GM12878 (cell line): ENCODE measurements around the gene SLC6A3. TPM values are rescaled to one million over a fixed set of nuclear protein-coding genes. Genes with fewer than 3 reads are reported as not detected.

Source experiments
- ATAC-seq: fragments of 200-7000 bp; cut with Tn5 transposase; 3 replicates; pipeline ENCODE4 v1.9.1; 2020; ENCODE audit warnings: mild to moderate bottlenecking, moderate library complexity
- BruUV-seq: library from RNA; stranded (reverse); fragments of 400-500 nt; replicated peaks from 2 replicates; lab custom pipeline; 2021; lab: Mats Ljungman, UMichigan
- CTCF ChIA-PET: fragments of 300-600 bp; sonication (Branson Sonifier 250); formaldehyde crosslinking; extraction: SDS; loops from one replicate; lab custom pipeline; 2021; ENCODE audit warnings: inconsistent platforms; lab: Yijun Ruan, JAX
- POLR2A ChIA-PET: fragments of 350-600 bp; formaldehyde crosslinking; extraction: SDS; loops from one replicate; lab custom pipeline; 2021; ENCODE audit warnings: inconsistent platforms; lab: Charles Lee
- RAD21 ChIA-PET: fragments of 300-600 bp; sonication (Branson Sonifier 250); formaldehyde crosslinking; loops from one replicate; lab custom pipeline; 2023; ENCODE audit warnings: antibody characterized with exemption; ENCODE audit not compliant: unreplicated experiment; lab: Charles Lee
- SMC1A ChIA-PET: fragments of 300-600 bp; sonication (Branson Sonifier 250); formaldehyde crosslinking; loops from one replicate; lab custom pipeline; 2023; ENCODE audit not compliant: unreplicated experiment, uncharacterized antibody; lab: Charles Lee
- DNase-seq: peaks from one replicate; pipeline ENCODE4 v3.0.0-alpha.2; 2011; ENCODE audit warnings: low read depth, low spot score
- FAIRE-seq: peaks from 3 replicates; lab custom pipeline; 2011; peaks lifted over from hg19 to GRCh38; lab: Jason Lieb, UNC
- H2AFZ ChIP-seq: 2 replicates; pipeline ENCODE4 v1.6.0; 2011; ENCODE audit warnings: low read depth, low read length, control low read depth; ENCODE audit not compliant: control insufficient read depth
- H3K27ac ChIP-seq: 2 replicates; pipeline ENCODE4 v1.5.1; 2011; ENCODE audit warnings: control low read depth; ENCODE audit not compliant: control insufficient read depth, insufficient read depth
- H3K27me3 ChIP-seq, 2 experiments: replicated peaks in 1 of 2; 2 replicates each; pipeline versions ENCODE4 v1.6.0 to v1.6.1; 2011; ENCODE audit warnings: low read length in 1 of 2; ENCODE audit not compliant: control insufficient read depth in 2 of 2, insufficient read depth in 2 of 2
- H3K36me3 ChIP-seq, 2 experiments: 2 replicates each; pipeline ENCODE4 v1.5.1; 2011; ENCODE audit warnings: low read length in 1 of 2; ENCODE audit not compliant: control insufficient read depth in 2 of 2, insufficient read depth in 2 of 2
- H3K4me1 ChIP-seq: 2 replicates; pipeline ENCODE4 v1.6.1; 2011; ENCODE audit warnings: mild to moderate bottlenecking, low read length, moderate library complexity, mixed read lengths; ENCODE audit not compliant: control insufficient read depth, insufficient read depth
- H3K4me2 ChIP-seq: 2 replicates; pipeline ENCODE4 v1.6.0; 2011; ENCODE audit warnings: control low read depth; ENCODE audit not compliant: control insufficient read depth, insufficient read depth
- H3K4me3 ChIP-seq: fragments of 200-600 bp; sonication (generic); 2 replicates; pipeline ENCODE4 v1.5.1; 2016
- H3K79me2 ChIP-seq: 2 replicates; pipeline ENCODE4 v1.6.0; 2011; ENCODE audit warnings: low read length; ENCODE audit not compliant: control insufficient read depth, insufficient read depth
- H3K9ac ChIP-seq: 2 replicates; pipeline ENCODE4 v1.8.0; 2011; ENCODE audit warnings: low read length, control low read depth, mixed read lengths; ENCODE audit not compliant: control insufficient read depth, insufficient read depth
- H3K9me3 ChIP-seq: replicated peaks from 3 replicates; pipeline ENCODE4 v1.5.1; 2011; ENCODE audit warnings: mild to moderate bottlenecking, low read length; ENCODE audit not compliant: control insufficient read depth, insufficient read depth
- H4K20me1 ChIP-seq: 2 replicates; pipeline ENCODE4 v1.6.0; 2011; ENCODE audit not compliant: control insufficient read depth, insufficient read depth
- BRCA1 ChIP-seq: IDR thresholded peaks from 2 replicates; pipeline ENCODE4 v1.6.1; 2011; ENCODE audit warnings: low read depth, low read length, improper control_type of control experiment
- CHD4 ChIP-seq: fragments of 200-600 bp; sonication (generic); IDR thresholded peaks from 2 replicates; pipeline ENCODE4 v1.6.1; 2016; ENCODE audit warnings: mild to moderate bottlenecking
- CREM ChIP-seq: IDR thresholded peaks from 2 replicates; pipeline ENCODE4 v1.6.1; 2014; ENCODE audit warnings: antibody characterized with exemption, low read depth
- EED ChIP-seq: sonication (generic); IDR thresholded peaks from 2 replicates; pipeline ENCODE4 v1.6.1; 2016; ENCODE audit warnings: antibody characterized with exemption, low read depth
- FOS ChIP-seq: IDR thresholded peaks from 3 replicates; pipeline ENCODE4 v1.6.1; 2011; ENCODE audit warnings: borderline replicate concordance; ENCODE audit not compliant: insufficient read length; ENCODE audit errors: extremely low read depth
- NFXL1 ChIP-seq: fragments of 450-650 bp; IDR thresholded peaks from 2 replicates; pipeline ENCODE4 v1.6.1; 2017; ENCODE audit warnings: antibody characterized with exemption, mild to moderate bottlenecking, borderline replicate concordance
- POLR2AphosphoS2 ChIP-seq: IDR thresholded peaks from 2 replicates; pipeline ENCODE4 v1.6.1; 2011; ENCODE audit warnings: low read depth, mild to moderate bottlenecking, low read length, improper control_type of control experiment, moderate library complexity
- SIX5 ChIP-seq: IDR thresholded peaks from 2 replicates; pipeline ENCODE4 v1.6.1; 2011; ENCODE audit warnings: mild to moderate bottlenecking, low read depth, low read length, moderate library complexity; ENCODE audit not compliant: severe bottlenecking
- SMC3 ChIP-seq: IDR thresholded peaks from 2 replicates; pipeline ENCODE4 v1.6.1; 2011; ENCODE audit warnings: low read length, improper control_type of control experiment, borderline replicate concordance
- SP1 ChIP-seq: IDR thresholded peaks from one replicate; pipeline ENCODE4 v1.6.1; 2011; ENCODE audit warnings: low read depth, low read length
- whole genome bisulfite sequencing: methylation state at CpG from one replicate; pipeline ENCODE4 v1.1.6; 2016; ENCODE audit warnings: low lambda C conversion rate; ENCODE audit not compliant: insufficient replicate concordance, insufficient coverage; ENCODE audit errors: missing lambda C conversion rate; 5-methylcytosine and 5-hydroxymethylcytosine counted together
- in situ Hi-C: fragments of 300-500 bp; cut with MboI; formaldehyde crosslinking; loops from 9 replicates; pipeline ENCODE4 v1.14.3; 2018; ENCODE audit warnings: mixed read lengths
- intact Hi-C: fragments of 100-400 bp; cut with micrococcal nuclease; formaldehyde crosslinking; loops from one replicate; pipeline ENCODE4 v1.14.2; 2022; ENCODE audit not compliant: unreplicated experiment
- polyA plus RNA-seq, 11 experiments: library from polyadenylated mRNA; depleted of rRNA in 4 of 11; unstranded in 6 of 11; stranded (reverse) in 5 of 11; fragments of >200 nt; fragmentation: Nextera tagmentation in 4 of 11; fragmentation: Illumina TruSeq in 1 of 11; extraction: Ambion mirVana in 4 of 11; extraction: Trizol in 1 of 11; gene quantifications; 1 replicate in 1 of 11; 2 replicates in 10 of 11; pipeline versions ENCODE4 v1.2.1 to v1.2.3, GENCODE V29; 2011 to 2016; ENCODE audit warnings: inconsistent platforms in 2 of 11, missing spikeins in 2 of 11, low read depth in 1 of 11
- total RNA-seq, 4 experiments: library from RNA; depleted of rRNA in 3 of 4; stranded (reverse); fragments of >200 nt in 3 of 4; fragmentation: Illumina TruSeq in 1 of 4; extraction: Trizol in 1 of 4; gene quantifications; 2 replicates each; pipeline versions ENCODE4 v1.2.1 to v1.2.3, GENCODE V29; 2013 to 2021
- TF ChIP-seq, protein P1 (sequence below): fragments of 450-650 bp; IDR thresholded peaks from 2 replicates; pipeline ENCODE4 v1.6.1; 2017; ENCODE audit warnings: borderline replicate concordance
- TF ChIP-seq, protein P2 (sequence below): IDR thresholded peaks from 2 replicates; pipeline ENCODE4 v1.6.1; 2012; ENCODE audit warnings: low read depth, low read length, improper control_type of control experiment

Gene SLC6A3
- total and polyA plus RNA-seq, 10 of the 15 experiments (the other 5 are each of a cell fraction or from before 2014, with no cell fraction given): 0.01 TPM; not detected in 9

DNA sequence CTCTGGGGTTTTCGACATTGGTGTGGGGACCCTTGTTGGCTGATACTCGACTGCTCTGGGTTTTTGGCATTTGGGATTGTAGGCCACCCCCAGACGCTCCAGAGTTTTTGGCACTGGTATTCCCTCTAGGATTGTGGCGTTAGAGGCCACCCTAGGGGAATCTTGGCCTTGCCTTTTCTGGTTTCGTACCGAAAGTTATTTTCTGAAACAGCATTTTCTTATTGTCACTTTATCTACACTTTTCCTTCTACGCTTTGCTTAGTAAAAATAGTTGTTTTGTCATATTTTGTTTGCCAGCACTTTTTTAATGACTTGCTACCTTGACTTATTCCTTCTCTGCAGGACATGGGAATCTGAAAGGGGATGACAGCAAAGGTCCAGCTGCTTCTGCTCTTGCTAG, 75.2 kb downstream of the SLC6A3 start:
- no TSS peak for BruUV-seq
- TF ChIP-seq CHD4 (no peak), SIX5 (no peak), NFXL1 (no peak), CREM (no peak), POLR2AphosphoS2 (no peak), BRCA1 (no peak), SP1 (no peak), FOS (no peak), EED (no peak), SMC3 (no peak)
- TF ChIP-seq, protein P1, sequence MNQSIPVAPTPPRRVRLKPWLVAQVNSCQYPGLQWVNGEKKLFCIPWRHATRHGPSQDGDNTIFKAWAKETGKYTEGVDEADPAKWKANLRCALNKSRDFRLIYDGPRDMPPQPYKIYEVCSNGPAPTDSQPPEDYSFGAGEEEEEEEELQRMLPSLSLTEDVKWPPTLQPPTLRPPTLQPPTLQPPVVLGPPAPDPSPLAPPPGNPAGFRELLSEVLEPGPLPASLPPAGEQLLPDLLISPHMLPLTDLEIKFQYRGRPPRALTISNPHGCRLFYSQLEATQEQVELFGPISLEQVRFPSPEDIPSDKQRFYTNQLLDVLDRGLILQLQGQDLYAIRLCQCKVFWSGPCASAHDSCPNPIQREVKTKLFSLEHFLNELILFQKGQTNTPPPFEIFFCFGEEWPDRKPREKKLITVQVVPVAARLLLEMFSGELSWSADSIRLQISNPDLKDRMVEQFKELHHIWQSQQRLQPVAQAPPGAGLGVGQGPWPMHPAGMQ: no peak
- TF ChIP-seq, protein P2, sequence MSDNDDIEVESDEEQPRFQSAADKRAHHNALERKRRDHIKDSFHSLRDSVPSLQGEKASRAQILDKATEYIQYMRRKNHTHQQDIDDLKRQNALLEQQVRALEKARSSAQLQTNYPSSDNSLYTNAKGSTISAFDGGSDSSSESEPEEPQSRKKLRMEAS: no peak
- TF ChIP-seq, all 136 proteins: peak for 0
- H3K27ac ChIP-seq: no peak overlapping the region
- H3K4me2 ChIP-seq: no peak overlapping the region
- H2AFZ ChIP-seq: no peak overlapping the region
- intact Hi-C loops: no loop called here
- ChIA-PET SMC1A (no interaction called here), CTCF (no interaction called here), POLR2A (no interaction called here), RAD21 (no interaction called here)
- FAIRE-seq: no peak
- no peaks in the 10 kb centered on the region for H3K36me3 ChIP-seq
- H3K4me1 ChIP-seq: peaks cover 9% of the 10 kb centered on the region
- ATAC-seq: no peak
- DNase-seq: no peak
- H3K79me2 ChIP-seq: no peaks in the 10 kb centered on the region
- no peak overlapping the region for H3K9ac ChIP-seq
- H3K4me3 ChIP-seq: no peak overlapping the region
- H4K20me1 ChIP-seq: no peaks in the 10 kb centered on the region; the same call in 1 of the 2 replicates
- H3K27me3 ChIP-seq: no peaks in the 10 kb centered on the region; a peak in 2 of 4 replicates
- H3K9me3 ChIP-seq: no peaks in the 10 kb centered on the region
- 50% methylated on average over 7 of the region's 7 CpGs for WGBS
- in situ Hi-C loops: no loop called here
